Nephron progenitor cell (in vitro differentiated cells): ENCODE data around the gene SFXN5.

Experiments used
- DNase-seq: peaks from one replicate; pipeline ENCODE4 v3.0.0; 2021
- H3K27ac Mint-ChIP-seq: 2 replicates; pipeline ENCODE4 v1.8.0; 2021; ENCODE audit warnings: mild to moderate bottlenecking, moderate library complexity, mixed read lengths
- H3K27me3 Mint-ChIP-seq: 2 replicates; pipeline ENCODE4 v1.8.0; 2021; ENCODE audit warnings: mild to moderate bottlenecking, low read depth, mixed read lengths; ENCODE audit not compliant: poor library complexity
- H3K36me3 Mint-ChIP-seq: 2 replicates; pipeline ENCODE4 v1.8.0; 2021; ENCODE audit warnings: low read depth, mixed read lengths
- H3K4me1 Mint-ChIP-seq: 2 replicates; pipeline ENCODE4 v1.8.0; 2021; ENCODE audit warnings: mixed read lengths
- H3K4me3 Mint-ChIP-seq: 2 replicates; pipeline ENCODE4 v1.8.0; 2021; ENCODE audit warnings: mild to moderate bottlenecking, moderate library complexity, mixed read lengths
- H3K9me3 Mint-ChIP-seq: 2 replicates; pipeline ENCODE4 v1.8.0; 2021; ENCODE audit warnings: mild to moderate bottlenecking, moderate library complexity, mixed read lengths
- CTCF ChIP-seq: fragments of 200-600 bp; sonication (generic); IDR thresholded peaks from 2 replicates; pipeline ENCODE4 v1.5.0; 2021; ENCODE audit warnings: antibody characterized with exemption

Gene SFXN5

GRCh38 chr2:72920318-72921087 is 151.0 kb downstream of the SFXN5 start:
- Mint-ChIP-seq H3K36me3 (no peaks in the 10 kb centered on the region), H3K9me3 (peaks cover 8% of the 10 kb centered on the region), H3K4me1 (peaks cover 17% of the 10 kb centered on the region), H3K27me3 (peaks cover 18% of the 10 kb centered on the region), H3K4me3 (peak overlapping the region; percentile 62), H3K27ac (no peak overlapping the region)
- DNase-seq = peak; percentile 50
- TF ChIP-seq CTCF = no peak

GRCh38 chr2:72919414-72920317 is 151.8 kb downstream of the SFXN5 start:
- Mint-ChIP-seq H3K4me1 (peaks cover 18% of the 10 kb centered on the region), H3K4me3 (no peak overlapping the region), H3K27me3 (peaks cover 26% of the 10 kb centered on the region), H3K27ac (no peak overlapping the region), H3K36me3 (no peaks in the 10 kb centered on the region), H3K9me3 (peaks cover 8% of the 10 kb centered on the region)
- no peak for TF ChIP-seq CTCF
- peak; percentile 46 for DNase-seq

- Mint-ChIP-seq H3K4me1 (peaks cover 17% of the 10 kb centered on the region), H3K27me3 (peaks cover 43% of the 10 kb centered on the region), H3K9me3 (peaks cover 8% of the 10 kb centered on the region), H3K27ac (no peak overlapping the region), H3K36me3 (no peaks in the 10 kb centered on the region), H3K4me3 (peak overlapping the region; percentile 60)
- DNase-seq = peak; percentile 56
- TF ChIP-seq CTCF = no peak
These were observed 153.5 kb downstream of the SFXN5 start for GRCh38 chr2:72917877-72918553.

- Mint-ChIP-seq H3K9me3 (peaks cover 4% of the 10 kb centered on the region), H3K27me3 (peaks cover 50% of the 10 kb centered on the region), H3K4me1 (peaks cover 17% of the 10 kb centered on the region), H3K4me3 (peak within 1 kb of the TSS; percentile 67), H3K36me3 (no peaks in the 10 kb centered on the region), H3K27ac (no peak within 1 kb of the TSS)
- no peak for TF ChIP-seq CTCF
- DNase-seq = peak; percentile 64
These were observed 154.2 kb downstream of the SFXN5 start, which contains the start of gene EMX1 for GRCh38 chr2:72917138-72917876. Gene EMX1 (plus strand): TSS chr2:72917519. CDS start chr2:72917853, 334 bp downstream.

GRCh38 chr2:72916743-72917137 is 154.8 kb downstream of the SFXN5 start:
- Mint-ChIP-seq H3K36me3 (no peaks in the 10 kb centered on the region), H3K27ac (no peak overlapping the region), H3K9me3 (peaks cover 4% of the 10 kb centered on the region), H3K4me3 (peak overlapping the region; percentile 67), H3K27me3 (peaks cover 56% of the 10 kb centered on the region), H3K4me1 (peaks cover 17% of the 10 kb centered on the region)
- TF ChIP-seq CTCF = no peak
- DNase-seq = peak; percentile 29
